GM21526 (cell line): ENCODE measurements around the gene RIMKLB.
"Not testable (repeated sequence)": the region's sequence is repeated elsewhere in the genome, so short reads cannot be mapped to it uniquely, and the experiment has no call there.

ENCODE experiments used
- ATAC-seq: cut with Tn5 transposase; IDR thresholded peaks from one replicate; pipeline ENCODE4 v1.9.1; 2021; ENCODE audit warnings: moderate library complexity; ENCODE audit not compliant: unreplicated experiment, low FRiP score

Gene RIMKLB

DNA sequence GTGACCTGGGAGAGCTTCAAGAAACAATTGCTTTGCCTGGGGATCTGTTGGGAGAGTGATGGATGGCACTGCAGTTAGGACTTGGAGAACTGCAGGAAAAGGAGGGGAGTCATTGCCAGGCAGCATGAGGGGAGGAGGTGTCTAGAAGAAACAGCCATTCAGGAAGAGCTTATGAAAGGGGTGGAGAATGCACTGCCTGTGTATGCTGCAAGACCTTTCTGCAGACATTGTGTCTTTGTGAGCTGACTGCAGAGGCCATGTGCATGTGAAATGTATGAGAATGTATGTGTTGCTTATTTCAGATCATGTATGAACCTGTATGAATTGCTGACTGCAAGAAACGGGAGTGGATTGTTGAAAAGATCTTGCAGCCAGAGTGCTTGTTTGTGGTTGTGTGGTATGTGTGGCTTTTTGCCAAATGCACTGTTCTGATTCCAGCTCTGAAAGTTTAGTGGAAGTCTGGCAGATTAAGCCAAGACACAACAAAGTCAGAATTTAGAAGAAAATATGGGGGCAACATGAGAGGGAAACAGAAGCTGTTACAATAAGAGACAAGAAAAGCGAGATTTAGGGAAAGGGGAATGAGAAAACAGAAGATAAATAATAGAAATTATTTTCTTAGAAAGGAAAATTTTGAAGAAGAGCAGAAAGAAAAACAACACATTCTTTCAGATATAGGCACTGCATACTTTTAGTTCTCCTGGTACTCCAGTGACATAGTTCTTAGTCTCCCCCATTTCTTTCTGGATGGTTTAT is 9.8 kb upstream of the RIMKLB start:
- ATAC-seq: no peak

DNA sequence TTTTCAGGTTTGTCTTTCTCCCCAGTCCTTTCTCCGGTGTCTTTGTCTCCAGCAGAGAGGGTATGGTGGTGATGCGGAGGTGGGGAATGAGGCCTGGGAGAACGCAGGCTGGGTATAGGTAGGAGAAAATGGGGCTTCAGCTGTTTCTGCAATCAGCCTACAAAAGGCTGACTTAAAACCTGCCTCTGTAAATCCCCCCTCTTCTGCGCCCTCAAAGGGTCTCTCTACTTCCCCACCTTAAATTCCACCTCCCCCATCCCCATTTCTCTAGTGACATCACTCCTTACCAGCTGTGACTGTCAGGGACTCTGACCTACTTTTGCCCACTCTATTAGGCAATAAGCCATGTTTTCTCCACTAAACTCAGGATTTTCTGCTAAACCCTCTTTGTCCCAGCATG is 8.1 kb upstream of the RIMKLB start:
- no peak for ATAC-seq

DNA sequence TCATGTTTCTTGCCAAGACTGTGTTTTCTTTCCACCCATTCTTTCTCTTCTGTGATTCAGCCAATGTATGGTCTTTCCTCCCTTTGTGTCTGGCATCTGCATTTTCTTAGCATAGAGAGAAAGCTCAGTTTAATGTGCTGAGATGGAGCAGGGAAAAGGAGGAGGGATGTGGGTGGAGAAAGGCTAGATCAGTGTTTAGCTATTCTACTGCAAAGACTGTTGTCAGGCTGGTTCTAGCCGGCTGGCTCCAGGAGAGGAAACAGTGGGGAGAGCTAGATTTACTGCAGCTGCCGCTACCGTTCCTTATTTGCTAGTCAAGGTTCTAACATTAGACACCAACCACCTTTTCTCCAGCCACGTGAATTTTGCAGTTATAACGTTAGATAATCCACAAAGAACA is 5.2 kb upstream of the RIMKLB start:
- no peak for ATAC-seq

DNA sequence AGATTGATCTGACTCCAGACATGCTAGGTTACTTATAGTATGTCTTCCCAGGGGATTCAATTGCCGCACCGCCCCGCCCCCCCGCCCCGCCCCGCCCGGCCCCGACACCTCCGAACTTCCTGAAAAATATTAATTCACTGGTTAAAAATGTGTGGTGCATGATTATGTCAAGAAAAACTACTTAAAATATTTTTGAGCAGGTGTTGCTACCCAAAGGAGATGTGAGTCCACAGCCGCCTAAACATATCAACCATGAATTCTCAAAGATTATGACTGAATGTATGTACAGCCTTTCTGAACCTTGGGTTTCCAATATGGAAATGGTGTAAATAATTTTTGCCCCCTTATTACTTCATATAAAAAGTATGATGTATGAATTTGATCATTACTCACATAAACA is 2.7 kb upstream of the RIMKLB start:
- no peak for ATAC-seq

DNA sequence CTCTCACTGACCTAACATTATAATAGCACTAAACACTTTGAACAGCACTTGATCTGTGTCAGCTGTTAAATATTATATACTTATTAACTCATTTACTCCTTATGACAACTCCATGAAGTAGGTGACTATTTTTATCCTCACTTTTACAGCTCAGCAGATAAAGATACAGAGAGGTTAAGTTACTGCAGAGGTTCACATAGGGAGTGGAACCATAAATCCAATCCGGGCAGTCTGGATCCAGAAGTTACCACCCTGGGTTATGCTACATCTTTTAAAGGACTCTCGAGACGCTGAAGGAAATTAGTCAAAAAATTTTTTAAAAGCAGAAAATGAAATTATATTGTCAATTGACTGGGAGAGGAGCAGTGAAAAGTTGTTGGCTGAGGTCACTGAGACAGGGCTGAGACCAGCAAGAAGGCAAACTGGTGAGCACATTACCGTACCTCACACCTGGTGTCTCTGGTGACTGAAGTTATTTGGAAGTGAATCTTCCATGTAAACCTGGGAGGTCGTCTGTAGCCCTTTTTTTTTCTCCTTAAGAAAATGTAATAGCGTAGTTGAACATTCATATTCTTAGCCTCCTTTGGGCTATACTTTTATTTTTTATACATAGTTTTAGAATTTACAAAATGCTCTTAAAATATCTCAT is 1.2 kb upstream of the RIMKLB start:
- ATAC-seq: no peak

DNA sequence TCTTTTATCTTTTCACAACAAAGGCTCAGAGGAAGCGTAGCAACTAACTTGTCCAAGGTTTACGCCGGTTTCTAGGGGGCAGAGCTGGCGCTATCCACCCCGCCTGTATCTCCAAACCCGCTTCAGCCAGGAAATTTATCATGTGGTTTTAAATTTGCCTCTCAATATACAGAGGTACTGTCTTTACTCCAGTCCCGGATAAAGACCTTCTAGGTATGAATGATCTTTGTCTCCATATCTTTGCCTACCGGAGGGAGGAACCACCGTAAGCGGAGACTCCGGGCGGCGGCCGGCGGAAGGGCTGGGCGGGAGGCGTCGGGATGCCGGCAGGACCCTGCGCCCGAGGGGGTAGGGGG is 693 bp upstream of the RIMKLB start:
- ATAC-seq: peak; percentile 18

DNA sequence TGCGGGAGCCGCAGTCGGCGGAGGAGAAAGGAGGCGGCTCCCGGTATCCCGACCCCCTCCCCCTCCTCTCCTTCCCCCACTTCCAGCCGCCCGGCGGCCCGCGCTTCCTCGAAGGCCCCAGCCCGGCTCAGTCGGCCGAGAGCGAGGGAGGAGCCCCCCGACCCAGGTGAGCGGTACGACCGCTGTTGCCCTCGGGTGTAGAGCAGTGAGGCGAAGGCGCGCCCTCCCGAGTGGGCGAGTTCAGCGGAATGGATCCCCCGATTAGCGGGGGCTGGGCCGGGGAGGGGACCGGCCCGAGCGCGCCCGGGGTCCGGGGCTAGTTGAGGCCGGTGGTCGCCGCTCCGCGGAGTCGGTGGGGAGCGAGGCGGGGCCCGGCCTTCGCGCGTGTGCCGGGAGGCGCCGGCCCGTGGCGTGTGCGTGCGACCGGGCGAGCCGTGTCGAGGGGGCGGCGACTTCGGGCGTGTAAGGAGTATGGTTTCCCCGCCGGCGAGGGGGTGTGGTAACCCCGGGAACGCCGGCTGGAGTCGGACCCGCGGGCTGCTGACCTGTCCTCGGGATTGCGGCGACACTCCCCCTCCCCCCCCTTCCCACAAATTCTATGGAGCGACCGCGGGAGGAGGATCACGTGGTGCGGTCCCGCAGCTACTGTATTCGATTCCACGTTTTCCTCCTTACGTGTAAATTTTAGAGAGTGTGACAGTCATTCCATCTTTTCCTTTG is 501 bp downstream of the RIMKLB start:
- peak; percentile 36 for ATAC-seq

DNA sequence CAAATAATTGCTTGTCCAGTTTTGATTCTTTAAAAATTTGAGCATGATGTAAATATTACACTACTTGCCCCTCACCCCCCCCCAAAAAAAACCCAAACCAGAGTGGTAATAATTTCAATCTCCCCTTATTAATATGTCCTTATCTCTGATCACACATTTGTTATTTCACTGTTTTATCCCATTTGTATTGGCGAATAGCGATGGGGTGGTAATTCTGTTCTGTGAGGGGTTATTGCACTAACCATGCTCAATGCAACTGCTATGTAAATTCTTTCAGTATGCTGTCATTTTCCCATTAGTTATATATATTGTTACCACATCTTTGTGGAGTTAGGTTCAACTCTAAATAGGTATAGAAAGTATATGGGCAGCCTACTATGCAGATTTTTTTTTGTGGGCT is 1.1 kb downstream of the RIMKLB start:
- ATAC-seq: no peak

DNA sequence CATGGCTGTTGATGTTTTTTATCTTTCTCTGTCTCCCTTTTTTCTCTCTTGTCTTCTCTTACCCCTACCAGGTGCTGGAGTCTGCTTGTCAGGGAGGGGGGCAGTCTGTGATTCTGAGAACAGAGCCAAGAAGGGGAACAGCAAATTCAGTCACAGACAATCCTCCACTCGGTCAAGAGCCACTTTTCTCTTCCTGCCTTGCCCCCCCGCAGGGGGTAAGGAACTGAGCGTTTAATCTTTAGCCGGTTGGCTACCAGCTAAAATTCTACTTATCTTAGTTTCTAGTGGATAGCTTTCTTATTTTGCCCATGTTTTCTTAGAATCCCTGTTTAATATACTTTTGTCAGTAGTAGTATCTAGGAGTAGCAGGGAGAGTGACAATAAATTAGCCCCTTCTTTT is 1.9 kb downstream of the RIMKLB start:
- no peak for ATAC-seq

DNA sequence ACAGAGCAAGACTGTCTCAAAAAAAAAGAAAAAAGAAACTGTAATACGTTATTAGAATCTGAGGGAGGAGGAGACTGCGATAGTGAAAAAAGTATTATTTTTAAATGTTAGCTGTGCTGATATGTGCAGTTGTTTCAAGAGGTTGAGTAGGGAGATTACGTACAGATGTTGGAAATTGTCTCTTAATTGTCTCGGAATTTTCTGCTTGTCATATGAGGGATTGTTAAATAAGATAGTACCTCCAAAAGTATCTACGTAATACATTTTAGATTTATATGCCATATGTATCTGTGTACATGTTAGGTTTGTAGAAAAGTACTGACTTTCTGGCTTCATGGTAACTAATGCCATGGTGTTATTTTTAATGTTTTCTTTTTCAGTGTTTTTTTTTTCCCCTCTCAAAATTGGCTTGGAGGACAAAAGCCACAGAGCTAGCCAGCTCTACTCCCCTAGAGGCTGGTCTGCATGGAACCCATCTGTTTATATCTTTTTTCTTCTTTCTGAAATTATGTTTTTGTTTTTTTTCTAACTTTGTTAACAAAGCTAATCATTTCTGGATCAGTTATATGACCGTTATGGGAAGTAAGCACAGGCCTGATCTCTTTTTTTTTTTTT is 3.4 kb downstream of the RIMKLB start:
- no peak for ATAC-seq

DNA sequence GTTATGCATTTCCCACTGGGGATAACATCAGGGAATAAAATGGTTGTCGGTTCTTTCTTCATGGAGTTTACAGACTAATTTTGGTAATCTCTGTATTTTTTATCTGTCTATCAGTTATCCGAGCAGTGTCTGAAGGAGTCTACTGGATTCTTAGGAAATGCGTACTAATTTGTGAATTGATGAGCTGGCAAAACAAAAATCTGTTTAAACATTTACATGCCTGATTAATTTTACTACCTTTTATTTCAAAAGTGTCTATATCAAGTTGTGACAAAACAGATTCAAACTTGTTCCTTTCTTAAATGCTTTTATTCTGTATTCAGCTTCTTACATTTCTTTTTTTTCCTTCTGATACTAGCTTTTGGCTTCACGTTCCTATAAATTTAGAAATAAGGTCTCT is 4.4 kb downstream of the RIMKLB start:
- no peak for ATAC-seq

DNA sequence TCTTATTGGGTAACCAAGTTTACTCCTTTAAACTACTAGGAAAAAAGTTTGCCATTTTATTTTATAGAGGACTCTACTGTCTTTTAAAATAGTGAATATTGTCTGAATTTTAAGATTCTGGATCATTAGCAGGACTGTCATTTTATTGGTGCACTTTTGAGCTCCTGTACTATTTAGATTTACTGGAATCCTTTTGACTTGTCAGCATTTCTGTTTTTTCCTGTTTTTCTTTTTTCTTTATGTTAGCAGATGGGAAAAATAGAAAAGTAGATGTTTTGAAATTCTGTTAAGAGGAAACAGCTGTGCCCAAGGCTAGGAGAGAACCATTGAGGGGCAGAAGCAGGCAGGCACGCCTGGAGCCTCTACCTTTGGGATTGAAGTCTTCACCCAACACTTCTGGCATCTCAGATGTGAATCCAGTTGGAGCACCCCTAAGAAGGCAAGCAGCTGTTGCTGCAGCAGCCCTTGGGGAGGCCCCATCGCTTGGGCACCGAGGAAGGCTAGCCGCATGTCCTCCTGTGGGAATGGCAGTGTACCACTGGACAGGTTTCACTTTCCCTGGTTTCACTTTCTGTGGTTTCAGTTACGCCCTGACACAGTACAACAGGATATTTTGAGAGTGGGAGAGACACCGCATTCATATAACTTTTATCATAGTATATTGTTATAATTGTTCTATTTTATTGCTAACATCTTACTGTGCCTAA is 11.5 kb downstream of the RIMKLB start:
- ATAC-seq: no peak

DNA sequence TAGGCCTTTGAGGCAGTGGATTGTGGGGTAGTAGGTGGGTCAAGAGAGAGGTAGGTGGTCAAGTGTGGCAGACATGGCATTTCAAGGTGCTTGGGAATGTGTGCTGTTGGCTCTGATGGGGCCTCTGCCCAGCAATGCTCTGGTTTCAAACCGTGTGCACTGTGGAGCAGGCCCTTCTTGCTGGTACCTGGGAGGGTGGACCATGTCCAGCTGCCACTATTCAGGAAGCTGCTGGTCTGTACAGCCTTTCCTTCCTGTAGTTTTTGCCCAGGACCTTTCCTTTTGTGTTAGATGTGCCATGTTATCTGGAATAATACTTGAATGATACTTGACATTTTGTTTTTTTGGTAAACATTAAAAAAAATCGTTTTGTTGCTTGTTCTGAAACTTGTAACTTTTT is 14.8 kb downstream of the RIMKLB start:
- ATAC-seq: no peak

DNA sequence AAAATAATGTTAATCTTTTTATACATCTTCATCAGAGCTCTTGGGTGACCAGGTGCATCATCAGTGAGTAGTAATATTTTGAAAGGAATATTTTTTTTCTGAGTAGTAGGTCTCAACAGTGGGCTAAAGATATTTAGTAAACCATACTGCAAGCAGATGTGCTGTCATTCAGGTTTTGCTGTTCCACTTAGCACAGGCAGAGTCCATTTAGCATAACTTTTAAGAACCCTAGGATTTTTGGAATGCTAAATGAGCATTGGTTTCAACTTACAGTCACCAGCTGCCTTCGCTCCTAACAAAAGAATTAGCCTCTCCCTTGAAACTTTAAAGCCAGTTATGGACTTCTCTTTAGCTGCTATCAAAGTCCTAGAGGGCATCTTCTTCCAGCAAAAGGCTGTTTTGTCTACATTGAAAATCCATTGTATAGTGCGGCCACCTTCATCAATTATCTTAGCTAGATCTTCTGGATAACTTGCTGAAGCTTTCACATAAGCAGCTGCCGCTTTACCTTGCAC is 24.6 kb downstream of the RIMKLB start:
- ATAC-seq: no peak

DNA sequence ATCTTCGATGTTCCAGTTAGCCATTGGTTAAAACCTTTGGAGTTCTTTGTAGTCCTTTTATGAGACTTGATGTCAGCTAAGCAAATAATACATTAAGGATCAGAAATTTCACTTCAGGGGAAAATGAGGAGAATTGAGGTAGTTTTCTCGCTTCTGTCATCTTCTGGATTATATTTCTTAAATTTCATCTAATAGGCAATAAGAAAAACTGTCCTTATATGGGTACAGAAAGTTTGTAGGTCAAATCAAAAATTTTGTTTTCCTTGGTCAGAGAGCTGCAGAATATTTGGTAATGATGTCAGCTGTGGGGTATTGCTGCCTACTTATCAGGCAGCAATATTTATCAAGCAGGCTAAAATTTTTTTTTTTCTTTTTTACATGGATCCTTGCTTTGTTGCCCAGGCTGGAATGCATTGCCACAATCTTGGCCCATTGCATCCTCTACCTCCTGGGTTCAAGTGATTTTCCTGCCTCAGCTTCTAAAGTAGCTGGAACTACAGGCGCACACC is 37.1 kb downstream of the RIMKLB start:
- no peak for ATAC-seq

DNA sequence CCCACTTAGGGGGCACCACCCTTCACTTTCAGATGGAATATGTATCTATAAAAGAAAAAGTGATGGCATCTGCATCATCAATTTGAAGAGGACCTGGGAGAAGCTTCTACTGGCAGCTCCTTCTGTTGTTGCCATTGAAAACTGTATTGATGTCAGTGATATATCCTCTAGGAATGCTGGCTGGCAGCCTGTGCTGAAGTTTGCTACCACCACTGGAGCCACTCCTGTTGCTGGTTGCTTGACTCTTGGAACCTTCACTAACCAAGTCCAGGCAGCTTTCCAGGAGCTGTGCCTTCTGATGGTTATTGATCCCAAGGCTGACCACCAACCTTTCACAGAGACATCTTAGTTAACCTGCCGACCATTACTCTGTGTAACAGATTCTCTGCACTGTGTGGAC is 44.7 kb downstream of the RIMKLB start:
- no peak for ATAC-seq

DNA sequence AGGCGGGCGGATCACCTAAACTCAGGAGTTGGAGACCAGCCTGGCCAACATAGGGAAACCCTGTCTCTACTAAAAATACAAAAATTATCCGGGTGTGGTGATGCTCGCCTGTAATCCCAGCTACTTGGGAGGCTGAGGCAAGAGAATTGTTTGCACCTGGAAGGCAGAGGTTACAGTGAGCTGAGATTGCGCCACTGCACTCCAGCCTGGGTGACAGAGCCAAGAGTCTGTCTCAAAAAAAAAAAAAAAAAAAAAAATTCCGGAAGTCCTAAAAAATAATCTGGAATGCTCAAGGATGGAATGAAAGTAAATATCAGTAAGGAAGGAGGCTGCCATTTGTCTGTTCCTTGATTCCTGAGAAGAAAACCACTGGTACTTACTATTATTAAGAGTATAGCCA is 45.3 kb downstream of the RIMKLB start:
- ATAC-seq: not testable (repeated sequence)

DNA sequence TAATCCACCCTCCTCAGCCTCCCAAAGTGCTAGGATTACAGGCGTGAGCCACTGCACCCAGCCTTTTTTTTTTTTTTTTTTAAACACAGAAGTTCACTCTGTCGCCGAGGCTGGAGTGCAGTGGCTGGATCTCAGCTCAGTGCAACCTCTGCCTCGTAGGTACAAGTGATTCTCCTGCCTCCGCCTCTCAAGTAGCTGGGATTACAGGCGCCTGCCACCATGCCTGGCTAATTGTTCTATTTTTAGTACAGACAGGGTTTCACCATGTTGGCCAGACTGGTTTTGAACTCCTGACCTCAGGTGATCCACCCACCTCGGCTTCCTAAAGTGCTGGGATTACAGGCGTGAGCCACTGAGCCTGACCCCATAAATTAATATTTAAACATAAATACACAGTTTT is 47.8 kb downstream of the RIMKLB start:
- not testable (repeated sequence) for ATAC-seq

DNA sequence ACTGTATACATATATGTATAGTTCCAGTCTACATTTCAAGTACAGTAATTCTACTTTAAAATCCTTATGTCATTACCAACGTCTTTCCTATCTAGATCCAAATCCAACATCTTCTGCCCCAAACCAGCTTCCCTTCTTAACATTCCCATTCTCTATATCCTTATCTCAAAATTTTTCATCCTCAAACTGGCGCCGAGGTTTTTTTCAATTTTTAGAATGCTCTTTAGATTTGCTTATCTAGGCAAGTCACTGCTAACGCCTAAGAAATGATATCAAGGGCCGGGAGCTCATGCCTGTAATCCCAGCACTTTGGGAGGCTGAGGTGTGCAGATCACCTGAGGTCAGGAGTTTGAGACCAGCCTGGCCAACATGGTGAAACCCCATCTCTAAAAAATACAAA is 48.3 kb downstream of the RIMKLB start:
- no peak for ATAC-seq

DNA sequence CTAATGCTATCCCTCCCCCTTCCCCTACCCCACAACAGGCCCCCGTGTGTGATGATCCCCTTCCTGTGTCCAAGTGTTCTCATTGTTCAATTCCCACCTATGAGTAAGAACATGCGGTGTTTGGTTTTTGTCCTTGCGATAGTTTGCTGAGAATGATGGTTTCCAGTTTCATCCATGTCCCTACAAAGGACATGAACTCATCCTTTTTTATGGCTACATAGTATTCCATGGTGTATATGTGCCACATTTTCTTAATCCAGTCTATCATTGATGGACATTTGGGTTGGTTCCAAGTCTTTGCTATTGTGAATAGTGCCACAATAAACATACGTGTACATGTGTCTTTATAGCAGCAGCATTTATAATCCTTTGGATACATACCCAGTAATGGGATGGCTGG is 62.3 kb downstream of the RIMKLB start:
- ATAC-seq: not testable (repeated sequence)
